ENCODE results near the gene NDUFS7. TPM values are rescaled to one million over a fixed set of nuclear protein-coding genes. Genes with fewer than 3 reads are reported as not detected.

The NDUFS7 gene
- total RNA-seq, 4 donors from 2014 or later: 259 to 497 (median 377) TPM

GRCh38 chr19:1386945-1387683 is 3.4 kb downstream of the NDUFS7 start:
- Histone ChIP-seq H3K4me3 (no peak overlapping the region), H3K27ac (peak overlapping the region; percentile 42 to 96 (median 93)), H3K36me3 (peaks cover 0 to 31% of the 10 kb centered on the region in 2 donors), H3K4me1 (peaks cover 36 to 42% of the 10 kb centered on the region in 2 donors), H3K9me3 (no peaks in the 10 kb centered on the region), H3K27me3 (no peaks in the 10 kb centered on the region)
- ATAC-seq (no peak), DNase-seq (no peak)
- intact Hi-C loops (cut with DNase I; ENCODE audit: low total_unique reads): loop anchor here (10.0 kb wide), 1 partner anchor 478 kb away; the partner anchor contains the start of gene KLF16
- in situ Hi-C loops (cut with MboI; ENCODE audit: low sequenced_read_pairs in 4 of 4): no loop called here
- TF ChIP-seq CTCF (IDR thresholded peaks at IDR 0.05 in 4 of 5, conservative IDR thresholded peaks at IDR 0.05 in 1 of 5) (no peak), POLR2A (IDR thresholded peaks at IDR 0.05) (no peak)

- peak in 1 of 2 donors; percentile 10 for ATAC-seq
- Histone ChIP-seq H3K27ac (peak overlapping the region; percentile 52 to 96 (median 93)), H3K9me3 (no peaks in the 10 kb centered on the region), H3K4me3 (no peak overlapping the region), H3K36me3 (peaks cover 0 to 40% of the 10 kb centered on the region in 2 donors), H3K27me3 (no peaks in the 10 kb centered on the region), H3K4me1 (peaks cover 35 to 41% of the 10 kb centered on the region in 2 donors)
- peak; percentile 53 to 75 for DNase-seq
- in situ Hi-C loops (cut with MboI; ENCODE audit: low sequenced_read_pairs in 4 of 4) (no loop called here), intact Hi-C loops (cut with DNase I; ENCODE audit: low total_unique reads) (loop anchor here (10.0 kb wide), 1 partner anchor 477 kb away; the partner anchor contains the start of gene KLF16)
- no peak for TF ChIP-seq POLR2A (IDR thresholded peaks at IDR 0.05)
- no peak for TF ChIP-seq CTCF (IDR thresholded peaks at IDR 0.05 in 4 of 5, conservative IDR thresholded peaks at IDR 0.05 in 1 of 5)
Measured at GRCh38 chr19:1387684-1388636, 4.3 kb downstream of the NDUFS7 start.

- intact Hi-C loops (cut with DNase I; ENCODE audit: low total_unique reads) (loop anchor here (10.0 kb wide), 1 partner anchor 476 kb away; the partner anchor contains the start of gene KLF16), in situ Hi-C loops (cut with MboI; ENCODE audit: low sequenced_read_pairs in 4 of 4) (no loop called here)
- H3K9me3 ChIP-seq: no peaks in the 10 kb centered on the region
- peaks cover 35 to 41% of the 10 kb centered on the region in 2 donors for H3K4me1 ChIP-seq
- peaks cover 0 to 46% of the 10 kb centered on the region in 2 donors for H3K36me3 ChIP-seq
- no peaks in the 10 kb centered on the region for H3K27me3 ChIP-seq
- H3K27ac ChIP-seq: peak overlapping the region; percentile 52 to 96 (median 93)
- no peak for TF ChIP-seq CTCF (IDR thresholded peaks at IDR 0.05 in 4 of 5, conservative IDR thresholded peaks at IDR 0.05 in 1 of 5)
- TF ChIP-seq POLR2A (IDR thresholded peaks at IDR 0.05): no peak
- no peak for ATAC-seq
- H3K4me3 ChIP-seq: no peak overlapping the region
- DNase-seq: no peak
Measured at GRCh38 chr19:1388637-1389026, 4.9 kb downstream of the NDUFS7 start.

GRCh38 chr19:1389033-1389940 is 5.6 kb downstream of the NDUFS7 start:
- intact Hi-C loops (cut with DNase I; ENCODE audit: low total_unique reads): loop anchor here (10.0 kb wide), 1 partner anchor 476 kb away; the partner anchor contains the start of gene KLF16
- H3K4me3 ChIP-seq: no peak overlapping the region
- H3K9me3 ChIP-seq: no peaks in the 10 kb centered on the region
- in situ Hi-C loops (cut with MboI; ENCODE audit: low sequenced_read_pairs in 4 of 4): no loop called here
- DNase-seq (no peak), ATAC-seq (no peak)
- no peak for TF ChIP-seq POLR2A (IDR thresholded peaks at IDR 0.05)
- no peak for TF ChIP-seq CTCF (IDR thresholded peaks at IDR 0.05 in 4 of 5, conservative IDR thresholded peaks at IDR 0.05 in 1 of 5)
- peak overlapping the region in 1 of 4 donors; percentile 96 for H3K27ac ChIP-seq
- H3K4me1 ChIP-seq: peaks cover 34 to 40% of the 10 kb centered on the region in 2 donors
- H3K36me3 ChIP-seq: peaks cover 0 to 51% of the 10 kb centered on the region in 2 donors
- no peaks in the 10 kb centered on the region for H3K27me3 ChIP-seq
